D721Med (cell line): ENCODE results near the gene MAPKAP1.

ENCODE experiments used
- DNase-seq: peaks from one replicate; pipeline ENCODE4 v3.0.0; 2011; ENCODE audit warnings: low spot score; ENCODE audit not compliant: insufficient read length
- FAIRE-seq: peaks from 2 replicates; lab custom pipeline; 2011; peaks lifted over from hg19 to GRCh38; lab: Jason Lieb, UNC
- CTCF ChIP-seq: IDR thresholded peaks from 2 replicates; pipeline ENCODE4 v1.5.1; 2012; ENCODE audit warnings: mild to moderate bottlenecking, control low read depth; ENCODE audit not compliant: insufficient read depth; ENCODE audit errors: missing control alignments

Gene MAPKAP1

GRCh38 chr9:125652759-125653158, 54.2 kb downstream of the MAPKAP1 start:
- FAIRE-seq = no peak
- TF ChIP-seq CTCF = no peak
- DNase-seq = no peak

GRCh38 chr9:125652233-125652594, 54.8 kb downstream of the MAPKAP1 start:
- FAIRE-seq (no peak), DNase-seq (no peak)
- no peak for TF ChIP-seq CTCF

- FAIRE-seq (no peak), DNase-seq (no peak)
- no peak for TF ChIP-seq CTCF
These were observed 55.3 kb downstream of the MAPKAP1 start for GRCh38 chr9:125651576-125652232.

- no peak for DNase-seq
- FAIRE-seq = no peak
- no peak for TF ChIP-seq CTCF
These were observed 56.7 kb downstream of the MAPKAP1 start for GRCh38 chr9:125650271-125650737.

GRCh38 chr9:125649826-125650225, 57.2 kb downstream of the MAPKAP1 start:
- no peak for TF ChIP-seq CTCF
- DNase-seq (no peak), FAIRE-seq (no peak)

- FAIRE-seq = no peak
- DNase-seq = no peak
- TF ChIP-seq CTCF = no peak
These were observed 57.7 kb downstream of the MAPKAP1 start for GRCh38 chr9:125649315-125649714.

- DNase-seq (no peak), FAIRE-seq (no peak)
- no peak for TF ChIP-seq CTCF
These were observed 58.7 kb downstream of the MAPKAP1 start for GRCh38 chr9:125648294-125648693.
